ENCODE measurements around the gene NLGN1. TPM values are rescaled to one million over a fixed set of nuclear protein-coding genes. Genes with fewer than 3 reads are reported as not detected.

The NLGN1 gene
- total and polyA plus RNA-seq, 9 of the 15 experiments (the other 6 are each of a cell fraction or from before 2014, with no cell fraction given): under 0.01 to 0.01 TPM; not detected in 7

DNA sequence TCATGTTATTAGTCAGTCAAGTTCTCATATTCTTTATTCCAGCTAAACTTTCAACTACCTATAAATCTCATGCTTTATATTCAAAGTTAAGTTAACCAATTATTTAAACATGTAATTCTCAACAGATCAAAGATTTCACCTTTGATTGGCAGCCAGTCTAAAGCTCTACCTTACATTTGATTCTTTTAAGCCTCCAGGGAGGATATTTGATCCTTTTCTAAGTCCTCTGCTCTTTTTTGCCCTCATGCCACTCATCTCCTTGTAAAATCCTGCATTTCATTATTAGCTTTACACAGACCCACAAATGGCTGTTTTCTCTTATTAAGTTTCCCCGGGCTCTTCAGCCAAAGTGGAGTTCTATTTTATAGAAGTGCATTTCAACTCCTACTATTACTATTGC is 134.1 kb downstream of the NLGN1 start:
- Histone ChIP-seq H3K4me1 (replicated peaks in 1 of 2; ENCODE audit: control insufficient read depth in 2 of 2, insufficient read depth in 2 of 2, low read length in 2 of 2) (no peaks in the 10 kb centered on the region), H4K20me1 (replicated peaks; ENCODE audit: control insufficient read depth, insufficient read depth, low read length) (no peaks in the 10 kb centered on the region), H3K9me3 (replicated peaks; ENCODE audit: control insufficient read depth, insufficient read depth, low read depth, low read length) (no peaks in the 10 kb centered on the region), H3K27me3 (ENCODE audit: control insufficient read depth in 2 of 2, insufficient read depth in 2 of 2, low read length in 2 of 2) (no peaks in the 10 kb centered on the region), H3K4me3 (no peak overlapping the region), H3K9me1 (ENCODE audit: control insufficient read depth, insufficient read depth, low read length) (no peaks in the 10 kb centered on the region), H3K9ac (ENCODE audit: insufficient read depth in 1 of 2, low read depth in 2 of 2, low read length in 2 of 2) (no peak overlapping the region), H3K4me2 (ENCODE audit: insufficient read depth, low read length) (no peak overlapping the region), H3K79me2 (ENCODE audit: control insufficient read depth, insufficient read depth, low read length) (no peaks in the 10 kb centered on the region), H3K36me3 (ENCODE audit: control insufficient read depth, insufficient read depth, low read length) (no peaks in the 10 kb centered on the region), H2AFZ (ENCODE audit: low read depth, low read length) (no peak overlapping the region), H3K27ac (ENCODE audit: extremely low read depth, low read depth, low read length) (no peak overlapping the region)
- in situ Hi-C loops (cut with MboI) (no loop called here), intact Hi-C loops (cut with micrococcal nuclease) (no loop called here)
- no peak for ATAC-seq
- no peak for FAIRE-seq
- ChIA-PET POLR2A (no interaction called here), CTCF (ENCODE audit: low intra/inter-chr PET ratio) (no interaction called here)
- DNase-seq (ENCODE audit: extremely low read depth in 1 of 4, low spot score in 3 of 4): no peak
- BruUV-seq (replicated peaks): no TSS peak
- WGBS (ENCODE audit: insufficient coverage, low coverage, missing lambda C conversion rate): 0% methylated on average over 1 of the region's 1 CpG
- no peak for TF ChIP-seq ZEB2 (IDR thresholded peaks at IDR 0.05)
- TF ChIP-seq NFE2L1 (tag; IDR thresholded peaks at IDR 0.05; ENCODE audit: borderline replicate concordance, low read depth): no peak
- no peak for TF ChIP-seq SMARCE1 (IDR thresholded peaks at IDR 0.05)
- no peak for TF ChIP-seq MEF2A (IDR thresholded peaks at IDR 0.05; ENCODE audit: control insufficient read depth, low read depth, low read length)
- TF ChIP-seq HNRNPK (IDR thresholded peaks at IDR 0.05; ENCODE audit: low read depth, low read length, poor library complexity, severe bottlenecking): no peak
- TF ChIP-seq ZNF146 (CRISPR knock-in tag; IDR thresholded peaks at IDR 0.05; ENCODE audit: unreplicated experiment): no peak
- no peak for TF ChIP-seq MCM2 (IDR thresholded peaks at IDR 0.05; ENCODE audit: low read depth)
- TF ChIP-seq, protein P1, sequence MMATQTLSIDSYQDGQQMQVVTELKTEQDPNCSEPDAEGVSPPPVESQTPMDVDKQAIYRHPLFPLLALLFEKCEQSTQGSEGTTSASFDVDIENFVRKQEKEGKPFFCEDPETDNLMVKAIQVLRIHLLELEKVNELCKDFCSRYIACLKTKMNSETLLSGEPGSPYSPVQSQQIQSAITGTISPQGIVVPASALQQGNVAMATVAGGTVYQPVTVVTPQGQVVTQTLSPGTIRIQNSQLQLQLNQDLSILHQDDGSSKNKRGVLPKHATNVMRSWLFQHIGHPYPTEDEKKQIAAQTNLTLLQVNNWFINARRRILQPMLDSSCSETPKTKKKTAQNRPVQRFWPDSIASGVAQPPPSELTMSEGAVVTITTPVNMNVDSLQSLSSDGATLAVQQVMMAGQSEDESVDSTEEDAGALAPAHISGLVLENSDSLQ (IDR thresholded peaks at IDR 0.05): no peak
- TF ChIP-seq CBX5 (IDR thresholded peaks at IDR 0.05; ENCODE audit: borderline replicate concordance, low read depth): no peak
- TF ChIP-seq HIVEP1 (CRISPR knock-in tag; IDR thresholded peaks at IDR 0.05): no peak
- no peak for TF ChIP-seq MYBL2 (IDR thresholded peaks at IDR 0.05; ENCODE audit: low read depth)
- no peak for TF ChIP-seq MYBL2 (CRISPR knock-in tag; IDR thresholded peaks at IDR 0.05; ENCODE audit: borderline replicate concordance)
- TF ChIP-seq KLF1 (tag; IDR thresholded peaks at IDR 0.05): no peak
- no peak for TF ChIP-seq ZFP36 (IDR thresholded peaks at IDR 0.05; ENCODE audit: low read depth, low read length, partially characterized antibody)
- TF ChIP-seq, protein P2, sequence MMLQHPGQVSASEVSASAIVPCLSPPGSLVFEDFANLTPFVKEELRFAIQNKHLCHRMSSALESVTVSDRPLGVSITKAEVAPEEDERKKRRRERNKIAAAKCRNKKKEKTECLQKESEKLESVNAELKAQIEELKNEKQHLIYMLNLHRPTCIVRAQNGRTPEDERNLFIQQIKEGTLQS (IDR thresholded peaks at IDR 0.05): no peak
- TF ChIP-seq, protein P2 (CRISPR knock-in tag; conservative IDR thresholded peaks at IDR 0.05): no peak
- TF ChIP-seq RAD21 (CRISPR knock-in tag; conservative IDR thresholded peaks at IDR 0.05 in 1 of 2, IDR thresholded peaks at IDR 0.05 in 1 of 2): no peak
- TF ChIP-seq ZFX (CRISPR knock-in tag; IDR thresholded peaks at IDR 0.05): no peak
- no peak for TF ChIP-seq ZNF24 (IDR thresholded peaks at IDR 0.05)
